Body of pancreas (tissue), 4 donors: ENCODE measurements around the gene KLHL22.

Source experiments
- POLR2A ChIP-seq, 3 donors: fragments of 450-650 bp; IDR thresholded peaks; one replicate each; pipeline ENCODE4 v1.6.1; 2016; ENCODE audit warnings: antibody characterized with exemption in 3 of 3, mild to moderate bottlenecking in 2 of 3
- TF ChIP-seq, protein P1 (sequence below), 7 experiments: fragments of 450-650 bp in 4 of 7; fragments of 200-600 bp in 3 of 7; sonication (generic) in 3 of 7; IDR thresholded peaks; one replicate each; pipeline ENCODE4 v1.5.1; 2016 to 2019; ENCODE audit warnings: antibody characterized with exemption in 7 of 7

GRCh38 chr22:20491346-20491745 is 4.2 kb downstream of the KLHL22 start:
- TF ChIP-seq, protein P1, sequence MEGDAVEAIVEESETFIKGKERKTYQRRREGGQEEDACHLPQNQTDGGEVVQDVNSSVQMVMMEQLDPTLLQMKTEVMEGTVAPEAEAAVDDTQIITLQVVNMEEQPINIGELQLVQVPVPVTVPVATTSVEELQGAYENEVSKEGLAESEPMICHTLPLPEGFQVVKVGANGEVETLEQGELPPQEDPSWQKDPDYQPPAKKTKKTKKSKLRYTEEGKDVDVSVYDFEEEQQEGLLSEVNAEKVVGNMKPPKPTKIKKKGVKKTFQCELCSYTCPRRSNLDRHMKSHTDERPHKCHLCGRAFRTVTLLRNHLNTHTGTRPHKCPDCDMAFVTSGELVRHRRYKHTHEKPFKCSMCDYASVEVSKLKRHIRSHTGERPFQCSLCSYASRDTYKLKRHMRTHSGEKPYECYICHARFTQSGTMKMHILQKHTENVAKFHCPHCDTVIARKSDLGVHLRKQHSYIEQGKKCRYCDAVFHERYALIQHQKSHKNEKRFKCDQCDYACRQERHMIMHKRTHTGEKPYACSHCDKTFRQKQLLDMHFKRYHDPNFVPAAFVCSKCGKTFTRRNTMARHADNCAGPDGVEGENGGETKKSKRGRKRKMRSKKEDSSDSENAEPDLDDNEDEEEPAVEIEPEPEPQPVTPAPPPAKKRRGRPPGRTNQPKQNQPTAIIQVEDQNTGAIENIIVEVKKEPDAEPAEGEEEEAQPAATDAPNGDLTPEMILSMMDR (IDR thresholded peaks at IDR 0.05), result no peak
- no peak for TF ChIP-seq POLR2A (IDR thresholded peaks at IDR 0.05)
